CD4-positive, alpha-beta memory T cell (primary cell): ENCODE results near the gene GPC5. TPM values are rescaled to one million over a fixed set of nuclear protein-coding genes. Genes with fewer than 3 reads are reported as not detected.

ENCODE experiments used
- CTCF ChIA-PET: fragments of 350-600 bp; sonication (Branson Sonifier 250); formaldehyde crosslinking; loops from one replicate; lab custom pipeline; 2021; ENCODE audit warnings: inconsistent platforms; ENCODE audit not compliant: partially characterized antibody; lab: Charles Lee
- POLR2A ChIA-PET: fragments of 350-600 bp; sonication (Branson Sonifier 250); formaldehyde crosslinking; loops from one replicate; lab custom pipeline; 2021; ENCODE audit not compliant: partially characterized antibody; lab: Charles Lee
- DNase-seq, 5 donors: peaks; one replicate each; pipeline versions ENCODE4 v3.0.0 to v3.0.0-alpha.2; 2020 to 2022; ENCODE audit warnings: mixed read lengths in 1 of 5
- H3K27ac ChIP-seq: one replicate; pipeline ENCODE4 v1.7.0; 2013; ENCODE audit warnings: low read depth, low read length
- H3K27me3 ChIP-seq: 2 replicates; pipeline ENCODE4 v1.7.0; 2013; ENCODE audit warnings: mild to moderate bottlenecking, low read length, moderate library complexity; ENCODE audit not compliant: insufficient read depth
- H3K36me3 ChIP-seq: 2 replicates; pipeline ENCODE4 v1.7.0; 2013; ENCODE audit warnings: mild to moderate bottlenecking, low read length, moderate library complexity; ENCODE audit not compliant: insufficient read depth
- H3K4me1 ChIP-seq: 2 replicates; pipeline ENCODE4 v1.7.0; 2013; ENCODE audit warnings: mild to moderate bottlenecking, low read length, moderate library complexity; ENCODE audit not compliant: insufficient read depth
- H3K4me3 ChIP-seq, 2 donors: one replicate each; pipeline ENCODE4 v1.7.0; 2013; ENCODE audit warnings: low read length in 2 of 2, mild to moderate bottlenecking in 1 of 2
- H3K9me3 ChIP-seq, 2 donors: one replicate each; pipeline ENCODE4 v1.7.0; 2013; ENCODE audit warnings: low read length in 2 of 2, control low read depth in 1 of 2; ENCODE audit not compliant: control insufficient read depth in 1 of 2
- H3K27ac Mint-ChIP-seq, 7 donors: one replicate each; pipeline ENCODE4 v1.8.0; 2020 to 2021; ENCODE audit warnings: mixed read lengths in 7 of 7, mild to moderate bottlenecking in 6 of 7, inconsistent platforms in 3 of 7, moderate library complexity in 3 of 7
- H3K27me3 Mint-ChIP-seq, 2 donors: one replicate each; pipeline ENCODE4 v1.8.0; 2020 to 2021; ENCODE audit warnings: mixed read lengths in 2 of 2
- H3K36me3 Mint-ChIP-seq, 2 donors: one replicate each; pipeline ENCODE4 v1.8.0; 2020 to 2021; ENCODE audit warnings: mixed read lengths in 2 of 2, inconsistent platforms in 1 of 2, mild to moderate bottlenecking in 1 of 2
- H3K4me1 Mint-ChIP-seq, 4 donors: one replicate each; pipeline ENCODE4 v1.8.0; 2020 to 2021; ENCODE audit warnings: mixed read lengths in 4 of 4, mild to moderate bottlenecking in 1 of 4
- H3K4me3 Mint-ChIP-seq, 8 donors: one replicate each; pipeline ENCODE4 v1.8.0; 2020 to 2021; ENCODE audit warnings: mixed read lengths in 8 of 8, mild to moderate bottlenecking in 7 of 8, moderate library complexity in 6 of 8, inconsistent platforms in 3 of 8
- H3K9me3 Mint-ChIP-seq, 8 donors: one replicate each; pipeline ENCODE4 v1.8.0; 2020 to 2021; ENCODE audit warnings: mixed read lengths in 8 of 8, mild to moderate bottlenecking in 5 of 8, inconsistent platforms in 3 of 8, moderate library complexity in 1 of 8
- intact Hi-C: fragments of 100-400 bp; cut with micrococcal nuclease; formaldehyde crosslinking; loops from one replicate; pipeline ENCODE4 v1.15.1; 2023
- polyA plus RNA-seq, 2 donors: library from polyadenylated mRNA; unstranded; fragments of 300-500 nt; fragmentation: Illumina TruSeq; gene quantifications; one replicate each; pipeline ENCODE4 v1.2.3, GENCODE V29; 2021
- total RNA-seq, 2 experiments: library from RNA; stranded (reverse); gene quantifications; one replicate each; pipeline ENCODE4 v1.2.3, GENCODE V29; 2021

Gene GPC5
- total and polyA plus RNA-seq, 4 experiments from 2014 or later = 0.14 TPM; not detected in 3

DNA sequence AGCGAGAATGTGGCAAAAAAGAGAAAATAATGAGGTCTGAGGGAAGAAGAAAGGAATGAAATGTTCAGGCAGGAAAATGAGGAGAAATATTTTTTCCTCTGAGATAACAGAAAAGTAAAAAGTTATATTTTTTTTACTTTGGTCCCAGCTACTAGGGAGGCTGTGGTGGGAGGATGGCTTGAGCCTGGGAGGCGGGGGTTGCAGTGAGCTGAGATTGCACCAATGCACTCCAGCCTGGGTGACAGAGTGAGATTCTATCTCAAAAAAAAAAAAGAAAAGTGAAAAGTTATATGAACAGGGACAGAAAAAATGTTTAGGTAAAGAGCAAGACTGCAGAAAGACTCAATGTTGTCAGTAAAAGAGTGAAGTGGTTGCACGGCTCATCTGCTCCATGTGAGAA lies 1224.5 kb downstream of the GPC5 start:
- Mint-ChIP-seq H3K9me3 (peaks cover 0 to 3% (median under 1%) of the 10 kb centered on the region in 8 donors), H3K4me1 (no peaks in the 10 kb centered on the region), H3K4me3 (no peak overlapping the region), H3K27ac (no peak overlapping the region), H3K27me3 (no peaks in the 10 kb centered on the region), H3K36me3 (no peaks in the 10 kb centered on the region)
- ChIA-PET CTCF (no interaction called here), POLR2A (no interaction called here)
- Histone ChIP-seq H3K27ac (no peak overlapping the region), H3K27me3 (no peaks in the 10 kb centered on the region), H3K4me3 (no peak overlapping the region), H3K36me3 (no peaks in the 10 kb centered on the region), H3K4me1 (no peaks in the 10 kb centered on the region), H3K9me3 (peaks cover 0 to 3% of the 10 kb centered on the region in 2 donors)
- intact Hi-C loops = no loop called here
- no peak for DNase-seq

DNA sequence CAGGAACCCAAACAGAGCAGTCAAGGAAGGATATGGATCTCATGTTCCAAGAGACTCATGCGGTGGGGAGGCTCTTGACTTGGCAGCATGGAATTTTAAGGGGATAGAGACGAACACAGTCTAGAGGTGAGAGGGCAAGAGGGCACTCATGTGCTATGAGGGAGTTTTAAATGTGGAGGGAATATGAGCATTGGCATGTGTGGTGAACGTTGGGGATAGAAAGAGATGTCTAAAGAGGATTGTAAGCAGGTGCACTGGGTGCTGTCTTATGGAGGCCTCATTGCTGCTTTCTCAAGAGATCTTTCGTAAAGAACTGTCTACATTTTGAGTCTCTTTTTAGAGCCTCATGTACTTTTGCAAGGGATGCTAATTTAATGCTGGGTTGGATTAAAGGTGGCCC lies 1227.9 kb downstream of the GPC5 start:
- Mint-ChIP-seq H3K36me3 (no peaks in the 10 kb centered on the region), H3K4me1 (no peaks in the 10 kb centered on the region), H3K27me3 (no peaks in the 10 kb centered on the region), H3K27ac (no peak overlapping the region), H3K9me3 (peaks cover 0 to 3% (median 2%) of the 10 kb centered on the region in 8 donors), H3K4me3 (no peak overlapping the region)
- Histone ChIP-seq H3K27ac (no peak overlapping the region), H3K4me1 (no peaks in the 10 kb centered on the region), H3K27me3 (no peaks in the 10 kb centered on the region), H3K36me3 (no peaks in the 10 kb centered on the region), H3K9me3 (peaks cover 0 to 3% of the 10 kb centered on the region in 2 donors), H3K4me3 (no peak overlapping the region)
- ChIA-PET POLR2A (no interaction called here), CTCF (no interaction called here)
- intact Hi-C loops = no loop called here
- no peak for DNase-seq

DNA sequence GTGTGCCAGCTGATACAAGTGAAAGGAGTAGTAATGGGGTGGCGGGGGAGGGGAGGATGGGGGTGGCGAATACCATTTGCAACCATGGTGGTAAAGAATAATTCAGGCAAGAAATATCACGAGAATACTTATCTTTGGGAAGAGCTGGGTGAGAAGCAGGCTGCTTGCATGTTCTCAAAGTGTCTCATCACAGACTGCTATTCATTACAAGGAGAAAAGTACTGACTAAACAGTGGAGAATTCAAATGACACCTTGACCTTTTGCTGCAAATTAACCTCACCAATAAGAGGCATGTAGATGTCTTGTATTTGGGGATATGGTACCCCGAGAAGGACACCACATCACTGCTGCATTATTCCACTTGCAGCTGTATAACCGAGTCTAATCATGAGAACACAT lies 1242.5 kb downstream of the GPC5 start:
- POLR2A ChIA-PET = no interaction called here
- Histone ChIP-seq H3K9me3 (no peaks in the 10 kb centered on the region), H3K27me3 (no peaks in the 10 kb centered on the region), H3K36me3 (no peaks in the 10 kb centered on the region), H3K4me3 (no peak overlapping the region), H3K4me1 (no peaks in the 10 kb centered on the region), H3K27ac (no peak overlapping the region)
- Mint-ChIP-seq H3K27me3 (no peaks in the 10 kb centered on the region), H3K9me3 (peaks cover 0 to 8% (median 3%) of the 10 kb centered on the region in 8 donors), H3K4me3 (no peak overlapping the region), H3K36me3 (no peaks in the 10 kb centered on the region), H3K27ac (no peak overlapping the region), H3K4me1 (no peaks in the 10 kb centered on the region)
- CTCF ChIA-PET = no interaction called here
- no peak for DNase-seq
- intact Hi-C loops = no loop called here

DNA sequence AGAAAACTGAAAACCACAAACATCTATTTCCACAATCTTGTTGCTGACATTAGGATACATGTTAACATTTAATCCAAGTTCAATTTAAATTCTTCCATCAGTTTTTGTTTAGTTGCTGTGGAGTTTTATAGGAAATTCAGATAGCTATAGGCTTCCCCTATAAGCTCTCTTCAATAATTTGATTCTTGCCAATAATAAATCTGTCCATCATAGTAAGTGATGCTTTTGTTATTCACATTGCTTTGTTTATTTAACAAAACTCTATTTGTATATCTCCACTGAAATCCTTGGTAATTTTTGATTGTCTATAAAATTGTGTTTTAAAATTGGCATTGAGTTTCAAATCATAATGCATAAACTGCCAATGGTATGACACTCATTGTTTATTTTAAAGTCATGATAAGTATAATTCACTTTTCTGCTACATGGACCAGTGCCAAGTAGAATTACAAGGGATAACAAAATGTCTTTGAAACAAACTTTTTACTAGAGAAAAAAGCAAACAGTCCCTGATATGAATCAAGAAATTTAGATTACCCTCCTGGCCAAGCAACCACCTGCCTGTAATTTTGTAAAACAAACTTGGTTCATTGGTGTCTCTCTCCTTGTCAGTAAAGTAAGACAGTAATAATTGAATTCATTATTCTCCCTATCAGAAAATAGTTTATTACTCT lies 1250.9 kb downstream of the GPC5 start:
- no peaks in the 10 kb centered on the region for H3K36me3 ChIP-seq
- Mint-ChIP-seq H3K4me3 (no peak overlapping the region), H3K9me3 (peaks cover 0 to 3% (median 0%) of the 10 kb centered on the region in 8 donors), H3K27ac (no peak overlapping the region), H3K36me3 (no peaks in the 10 kb centered on the region), H3K4me1 (no peaks in the 10 kb centered on the region), H3K27me3 (no peaks in the 10 kb centered on the region)
- ChIA-PET CTCF (no interaction called here), POLR2A (no interaction called here)
- no peaks in the 10 kb centered on the region for H3K4me1 ChIP-seq
- intact Hi-C loops = no loop called here
- H3K27me3 ChIP-seq = no peaks in the 10 kb centered on the region
- no peaks in the 10 kb centered on the region for H3K9me3 ChIP-seq
- no peak for DNase-seq
- H3K27ac ChIP-seq = no peak overlapping the region
- no peak overlapping the region for H3K4me3 ChIP-seq

DNA sequence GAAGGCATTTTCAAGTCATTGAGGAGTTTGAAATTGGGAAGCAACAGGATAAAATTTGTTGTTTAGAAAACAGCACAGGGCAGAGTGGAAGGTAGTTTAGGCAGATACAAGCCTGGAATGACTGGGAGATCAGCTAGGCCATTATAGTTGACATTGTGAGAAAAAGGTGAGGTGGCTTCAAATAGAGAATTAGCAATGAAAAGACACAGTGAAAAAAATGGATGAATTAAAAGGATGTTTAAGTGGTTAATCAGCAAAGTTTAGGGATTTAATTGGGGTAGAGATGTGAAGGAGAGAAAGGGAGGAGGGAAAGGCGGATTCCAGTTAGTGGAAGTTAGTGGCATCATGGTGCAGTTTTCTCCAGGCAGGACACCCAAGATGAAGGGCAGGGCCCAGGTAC lies 1257.7 kb downstream of the GPC5 start:
- no peak overlapping the region for H3K4me3 Mint-ChIP-seq
- CTCF ChIA-PET = no interaction called here
- intact Hi-C loops = no loop called here
- H3K4me3 ChIP-seq = no peak overlapping the region
- peaks cover 1 to 14% (median 5%) of the 10 kb centered on the region in 8 donors for H3K9me3 Mint-ChIP-seq
- DNase-seq = no peak
- no peaks in the 10 kb centered on the region for H3K4me1 ChIP-seq
- POLR2A ChIA-PET = no interaction called here
- no peaks in the 10 kb centered on the region for H3K36me3 ChIP-seq
- H3K36me3 Mint-ChIP-seq = no peaks in the 10 kb centered on the region
- no peaks in the 10 kb centered on the region for H3K27me3 Mint-ChIP-seq
- no peaks in the 10 kb centered on the region for H3K4me1 Mint-ChIP-seq
- no peak overlapping the region for H3K27ac Mint-ChIP-seq
- H3K27ac ChIP-seq = no peak overlapping the region
- no peaks in the 10 kb centered on the region for H3K27me3 ChIP-seq
- no peaks in the 10 kb centered on the region for H3K9me3 ChIP-seq

DNA sequence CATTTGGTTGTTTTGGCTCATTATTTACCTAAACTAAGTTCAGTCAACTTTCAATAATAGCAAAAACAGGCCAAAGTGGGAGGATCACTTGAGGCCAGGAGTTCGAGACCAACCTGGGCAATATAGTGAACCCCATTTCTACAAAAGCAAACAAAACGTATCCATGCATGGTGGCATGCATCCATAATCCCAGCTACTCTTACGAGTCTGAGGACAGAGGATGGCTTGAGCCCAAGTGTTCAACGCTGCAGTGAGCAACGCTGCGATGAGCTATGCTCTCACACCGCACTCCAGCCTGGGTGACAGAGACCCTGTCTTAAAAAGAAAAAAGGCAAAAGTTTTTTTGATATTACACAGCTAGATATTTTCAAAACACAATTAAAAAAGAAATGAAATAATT lies 1258.2 kb downstream of the GPC5 start:
- H3K9me3 ChIP-seq = no peaks in the 10 kb centered on the region
- H3K27ac Mint-ChIP-seq = no peak overlapping the region
- no peak overlapping the region for H3K4me3 ChIP-seq
- no peaks in the 10 kb centered on the region for H3K27me3 ChIP-seq
- H3K27me3 Mint-ChIP-seq = no peaks in the 10 kb centered on the region
- ChIA-PET CTCF (no interaction called here), POLR2A (no interaction called here)
- H3K9me3 Mint-ChIP-seq = peaks cover 1 to 14% (median 5%) of the 10 kb centered on the region in 8 donors
- no peaks in the 10 kb centered on the region for H3K36me3 ChIP-seq
- intact Hi-C loops = no loop called here
- H3K36me3 Mint-ChIP-seq = no peaks in the 10 kb centered on the region
- no peaks in the 10 kb centered on the region for H3K4me1 Mint-ChIP-seq
- no peak overlapping the region for H3K4me3 Mint-ChIP-seq
- H3K27ac ChIP-seq = no peak overlapping the region
- no peaks in the 10 kb centered on the region for H3K4me1 ChIP-seq
- no peak for DNase-seq

DNA sequence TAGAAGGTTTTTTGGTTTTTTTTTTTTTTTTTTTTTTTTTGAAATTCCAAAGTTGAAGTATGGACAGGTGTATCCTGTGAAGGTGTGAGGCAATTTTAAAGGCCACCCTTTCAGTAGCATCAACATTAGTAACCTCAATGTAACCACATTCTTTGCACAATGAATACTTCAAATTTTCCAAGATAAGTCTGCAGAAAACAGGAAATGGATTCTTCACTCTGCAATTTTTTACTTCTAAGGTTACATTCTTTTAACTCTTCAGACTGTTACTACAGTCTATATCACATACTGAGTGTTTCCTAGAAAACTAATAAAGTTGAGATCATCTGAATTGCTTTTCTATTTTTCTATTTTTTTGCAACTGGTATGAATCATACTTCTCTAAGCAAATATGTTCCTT lies 1259.1 kb downstream of the GPC5 start:
- intact Hi-C loops = no loop called here
- POLR2A ChIA-PET = no interaction called here
- Mint-ChIP-seq H3K9me3 (peaks cover 1 to 14% (median 8%) of the 10 kb centered on the region in 8 donors), H3K4me1 (no peaks in the 10 kb centered on the region), H3K4me3 (no peak overlapping the region), H3K27me3 (no peaks in the 10 kb centered on the region), H3K27ac (no peak overlapping the region), H3K36me3 (no peaks in the 10 kb centered on the region)
- H3K36me3 ChIP-seq = no peaks in the 10 kb centered on the region
- no peaks in the 10 kb centered on the region for H3K9me3 ChIP-seq
- H3K4me3 ChIP-seq = no peak overlapping the region
- DNase-seq = no peak
- no peak overlapping the region for H3K27ac ChIP-seq
- no peaks in the 10 kb centered on the region for H3K27me3 ChIP-seq
- H3K4me1 ChIP-seq = no peaks in the 10 kb centered on the region
- CTCF ChIA-PET = no interaction called here
